CD4-positive, alpha-beta T cell (primary cell): ENCODE results near the gene KRT33B. TPM values are rescaled to one million over a fixed set of nuclear protein-coding genes. Genes with fewer than 3 reads are reported as not detected.

ENCODE experiments used
- ATAC-seq: fragments of 200-7000 bp; cut with Tn5 transposase; one replicate; pipeline ENCODE4 v1.10.0; 2022; ENCODE audit warnings: mild to moderate bottlenecking; ENCODE audit not compliant: poor library complexity
- CTCF ChIA-PET: fragments of 350-600 bp; sonication (Branson Sonifier 250); formaldehyde crosslinking; loops from one replicate; lab custom pipeline; 2021; ENCODE audit warnings: antibody characterized with exemption, inconsistent platforms; lab: Charles Lee
- POLR2A ChIA-PET: fragments of 350-600 bp; sonication (Branson Sonifier 250); formaldehyde crosslinking; loops from one replicate; lab custom pipeline; 2021; ENCODE audit warnings: antibody characterized with exemption, inconsistent platforms; lab: Charles Lee
- DNase-seq, 14 experiments: peaks; one replicate each; pipeline ENCODE4 v3.0.0-alpha.2; 2013 to 2020; ENCODE audit warnings: mixed read lengths in 2 of 14
- H3K27ac ChIP-seq, 2 donors: one replicate each; pipeline versions ENCODE4 v1.5.1 to v1.7.0; 2013; ENCODE audit warnings: low read length in 2 of 2, low read depth in 1 of 2, mild to moderate bottlenecking in 1 of 2
- H3K27me3 ChIP-seq, 2 experiments: 1 replicate in 1 of 2; 2 replicates in 1 of 2; pipeline versions ENCODE4 v1.6.1 to v1.7.0; 2013; ENCODE audit warnings: low read length in 2 of 2, control low read depth in 1 of 2, mild to moderate bottlenecking in 1 of 2, moderate library complexity in 1 of 2; ENCODE audit not compliant: insufficient read depth in 2 of 2, control insufficient read depth in 1 of 2
- H3K36me3 ChIP-seq: one replicate; pipeline ENCODE4 v1.6.1; 2013; ENCODE audit warnings: low read length, control low read depth; ENCODE audit not compliant: insufficient read depth
- H3K4me1 ChIP-seq: one replicate; pipeline ENCODE4 v1.6.1; 2013; ENCODE audit warnings: low read length, control low read depth; ENCODE audit not compliant: insufficient read depth
- H3K4me3 ChIP-seq: one replicate; pipeline ENCODE4 v1.5.1; 2013; ENCODE audit warnings: mild to moderate bottlenecking, low read length, moderate library complexity
- H3K9me3 ChIP-seq, 2 experiments: 1 replicate in 1 of 2; 2 replicates in 1 of 2; pipeline versions ENCODE4 v1.6.1 to v1.7.0; 2013; ENCODE audit warnings: low read length in 2 of 2, mild to moderate bottlenecking in 2 of 2, control low read depth in 1 of 2, moderate library complexity in 1 of 2; ENCODE audit not compliant: control insufficient read depth in 1 of 2, insufficient read depth in 1 of 2
- H3K27ac Mint-ChIP-seq: one replicate; pipeline ENCODE4 v1.8.0; 2020; ENCODE audit warnings: mixed read lengths
- H3K27me3 Mint-ChIP-seq: one replicate; pipeline ENCODE4 v1.8.0; 2021; ENCODE audit warnings: mixed read lengths
- H3K36me3 Mint-ChIP-seq: one replicate; pipeline ENCODE4 v1.8.0; 2021; ENCODE audit warnings: low read depth, mixed read lengths
- H3K4me1 Mint-ChIP-seq: one replicate; pipeline ENCODE4 v1.8.0; 2021; ENCODE audit warnings: low read depth, mixed read lengths
- H3K4me3 Mint-ChIP-seq: one replicate; pipeline ENCODE4 v1.8.0; 2020; ENCODE audit warnings: mild to moderate bottlenecking, mixed read lengths
- H3K9me3 Mint-ChIP-seq: one replicate; pipeline ENCODE4 v1.8.0; 2020; ENCODE audit warnings: mixed read lengths
- CTCF ChIP-seq: fragments of 200-600 bp; IDR thresholded peaks from one replicate; pipeline ENCODE4 v1.8.0; 2022; ENCODE audit warnings: antibody characterized with exemption, mild to moderate bottlenecking
- intact Hi-C, 2 experiments: fragments of 100-400 bp; cut with DNase I in 1 of 2; cut with micrococcal nuclease in 1 of 2; formaldehyde crosslinking; loops; one replicate each; pipeline versions ENCODE4 v1.15.1 to v1.9.0; 2023 to 2025; cut with DNase I, micrococcal nuclease
- total RNA-seq, 174 experiments: library from RNA in 2 of 174; stranded (reverse) in 2 of 174; gene quantifications; one replicate each; pipeline ENCODE4 v1.2.3 and lab custom pipeline; 2021 to 2026

KRT33B gene
- total RNA-seq, 2 experiments from 2014 or later, result not detected

GRCh38 chr17:41394254-41394996 is 24.8 kb upstream of the KRT33B start:
- Histone ChIP-seq H3K9me3 (no peaks in the 10 kb centered on the region), H3K27me3 (no peaks in the 10 kb centered on the region), H3K4me3 (no peak overlapping the region), H3K4me1 (peaks cover 4% of the 10 kb centered on the region), H3K36me3 (no peaks in the 10 kb centered on the region), H3K27ac (no peak overlapping the region)
- peaks cover 7% of the 10 kb centered on the region for H3K4me1 Mint-ChIP-seq
- ATAC-seq (no peak), DNase-seq (no peak)
- ChIA-PET POLR2A (no interaction called here), CTCF (no interaction called here)
- H3K4me3 Mint-ChIP-seq, result no peak overlapping the region
- H3K9me3 Mint-ChIP-seq, result peaks cover 2% of the 10 kb centered on the region
- no peak for TF ChIP-seq CTCF
- H3K27ac Mint-ChIP-seq, result no peak overlapping the region
- H3K36me3 Mint-ChIP-seq, result no peaks in the 10 kb centered on the region
- intact Hi-C loops, result no loop called here
- H3K27me3 Mint-ChIP-seq, result peaks cover 4% of the 10 kb centered on the region

- DNase-seq (no peak), ATAC-seq (no peak)
- ChIA-PET CTCF (no interaction called here), POLR2A (no interaction called here)
- H3K27me3 ChIP-seq, result no peaks in the 10 kb centered on the region
- H3K9me3 ChIP-seq, result no peaks in the 10 kb centered on the region
- no peaks in the 10 kb centered on the region for H3K4me1 ChIP-seq
- H3K36me3 ChIP-seq, result no peaks in the 10 kb centered on the region
- intact Hi-C loops, result no loop called here
- Mint-ChIP-seq H3K27me3 (peaks cover 9% of the 10 kb centered on the region), H3K4me3 (no peak overlapping the region), H3K4me1 (peaks cover 4% of the 10 kb centered on the region), H3K9me3 (peaks cover 2% of the 10 kb centered on the region), H3K27ac (no peak overlapping the region), H3K36me3 (no peaks in the 10 kb centered on the region)
- TF ChIP-seq CTCF, result no peak
- no peak overlapping the region for H3K4me3 ChIP-seq
- H3K27ac ChIP-seq, result no peak overlapping the region
Measured at GRCh38 chr17:41393826-41394225, 24.2 kb upstream of the KRT33B start.

GRCh38 chr17:41393294-41393693 is 23.7 kb upstream of the KRT33B start:
- POLR2A ChIA-PET, result no interaction called here
- Histone ChIP-seq H3K27ac (no peak overlapping the region), H3K9me3 (no peaks in the 10 kb centered on the region), H3K4me1 (no peaks in the 10 kb centered on the region), H3K4me3 (no peak overlapping the region), H3K36me3 (no peaks in the 10 kb centered on the region), H3K27me3 (no peaks in the 10 kb centered on the region)
- no peak for TF ChIP-seq CTCF
- H3K4me1 Mint-ChIP-seq, result peaks cover 4% of the 10 kb centered on the region
- H3K4me3 Mint-ChIP-seq, result no peak overlapping the region
- H3K27me3 Mint-ChIP-seq, result peaks cover 9% of the 10 kb centered on the region
- H3K9me3 Mint-ChIP-seq, result peaks cover 2% of the 10 kb centered on the region
- intact Hi-C loops, result no loop called here
- DNase-seq (no peak), ATAC-seq (no peak)
- peaks cover 1% of the 10 kb centered on the region for H3K36me3 Mint-ChIP-seq
- CTCF ChIA-PET, result no interaction called here
- H3K27ac Mint-ChIP-seq, result no peak overlapping the region
